Fibroblast of lung (primary cell): Measurements from ENCODE around the gene P3H3. TPM values are rescaled to one million over a fixed set of nuclear protein-coding genes. Genes with fewer than 3 reads are reported as not detected.
A peak's percentile ranks its signal among the peaks of the same experiment; 100 is the strongest.

Experiments used
- DNase-seq, 2 donors: peaks; one replicate each; pipeline versions ENCODE4 v3.0.0 to v3.0.0-alpha.2; 2010; ENCODE audit warnings: low read depth in 2 of 2
- H2AFZ ChIP-seq: 2 replicates; pipeline ENCODE4 v1.5.1; 2012; ENCODE audit warnings: low read length, control low read depth, inconsistent platforms
- H3K27ac ChIP-seq: 2 replicates; pipeline ENCODE4 v1.5.1; 2011; ENCODE audit warnings: low read length, control low read depth; ENCODE audit not compliant: insufficient read depth
- H3K27me3 ChIP-seq: 2 replicates; pipeline ENCODE4 v1.5.1; 2011; ENCODE audit warnings: mild to moderate bottlenecking, low read length; ENCODE audit not compliant: control insufficient read depth, insufficient read depth
- H3K36me3 ChIP-seq: 2 replicates; pipeline ENCODE4 v1.5.1; 2011; ENCODE audit warnings: low read length; ENCODE audit not compliant: control insufficient read depth, insufficient read depth
- H3K4me1 ChIP-seq: 2 replicates; pipeline ENCODE4 v1.5.1; 2011; ENCODE audit warnings: low read length; ENCODE audit not compliant: control insufficient read depth, insufficient read depth; ENCODE audit errors: extremely low read depth
- H3K4me2 ChIP-seq: 2 replicates; pipeline ENCODE4 v1.5.1; 2011; ENCODE audit warnings: low read length, control low read depth; ENCODE audit not compliant: insufficient read depth; ENCODE audit errors: extremely low read depth
- H3K4me3 ChIP-seq, 4 experiments: fragments of 200-600 bp in 1 of 4; sonication (generic) in 1 of 4; replicated peaks in 1 of 4; 2 replicates each; pipeline ENCODE4 v1.5.1; 2011 to 2016; ENCODE audit warnings: low read length in 4 of 4, low read depth in 3 of 4, mild to moderate bottlenecking in 3 of 4, control low read depth in 2 of 4, inconsistent platforms in 1 of 4, mixed read lengths in 1 of 4; ENCODE audit not compliant: insufficient read depth in 1 of 4; ENCODE audit errors: control extremely low read depth in 1 of 4
- H3K79me2 ChIP-seq: 2 replicates; pipeline ENCODE4 v1.5.1; 2012; ENCODE audit warnings: mild to moderate bottlenecking, low read length, inconsistent platforms; ENCODE audit not compliant: control insufficient read depth, insufficient read depth
- H3K9ac ChIP-seq: 2 replicates; pipeline ENCODE4 v1.5.1; 2011; ENCODE audit warnings: mild to moderate bottlenecking, low read length, control low read depth; ENCODE audit not compliant: insufficient read depth
- H3K9me3 ChIP-seq: 2 replicates; pipeline ENCODE4 v1.5.1; 2012; ENCODE audit warnings: low read depth, low read length; ENCODE audit not compliant: control insufficient read depth, insufficient read depth
- H4K20me1 ChIP-seq: 2 replicates; pipeline ENCODE4 v1.5.1; 2011; ENCODE audit warnings: low read length; ENCODE audit not compliant: control insufficient read depth, insufficient read depth; ENCODE audit errors: extremely low read depth
- CTCF ChIP-seq, 2 donors: IDR thresholded peaks in 1 of 2; conservative IDR thresholded peaks in 1 of 2; 1 replicate in 1 of 2; 2 replicates in 1 of 2; pipeline ENCODE4 v1.5.1; 2011 to 2012; ENCODE audit warnings: low read length in 2 of 2, control low read depth in 1 of 2, inconsistent platforms in 1 of 2, low read depth in 1 of 2, mild to moderate bottlenecking in 1 of 2
- EZH2 ChIP-seq: IDR thresholded peaks from 2 replicates; pipeline ENCODE4 v1.5.1; 2012; ENCODE audit warnings: low read length, control low read depth, mild to moderate bottlenecking; ENCODE audit errors: missing control alignments
- polyA plus RNA-seq, 2 donors: library from polyadenylated mRNA; depleted of rRNA in 1 of 2; stranded (reverse) in 1 of 2; unstranded in 1 of 2; fragments of >200 nt; gene quantifications; 2 replicates each; pipeline ENCODE4 v1.2.1, GENCODE V29; 2011 to 2012; ENCODE audit warnings: missing spikeins in 1 of 2
- total RNA-seq: library from RNA; depleted of rRNA; stranded (reverse); fragments of >200 nt; gene quantifications from 2 replicates; pipeline ENCODE4 v1.2.1, GENCODE V29; 2014

Gene P3H3
- total and polyA plus RNA-seq, 2 donors (not counting 1 experiment from before 2014, with no cell fraction given): 44.0 to 96.3 TPM

GRCh38 chr12:6847676-6848075, 19.5 kb downstream of the P3H3 start:
- H3K9me3 ChIP-seq: no peaks in the 10 kb centered on the region
- peaks cover 5% of the 10 kb centered on the region for H3K4me1 ChIP-seq
- no peak overlapping the region for H3K27ac ChIP-seq
- H3K4me3 ChIP-seq: no peak overlapping the region
- H3K4me2 ChIP-seq: no peak overlapping the region
- no peak for DNase-seq
- no peaks in the 10 kb centered on the region for H4K20me1 ChIP-seq
- peaks cover 32% of the 10 kb centered on the region for H3K36me3 ChIP-seq
- H3K79me2 ChIP-seq: peaks cover 23% of the 10 kb centered on the region
- no peak overlapping the region for H2AFZ ChIP-seq
- no peaks in the 10 kb centered on the region for H3K27me3 ChIP-seq
- no peak for TF ChIP-seq CTCF (conservative IDR thresholded peaks at IDR 0.05 in 1 of 2, IDR thresholded peaks at IDR 0.05 in 1 of 2; ENCODE audit: low read depth in 1 of 2, low read length in 2 of 2)
- no peak for TF ChIP-seq EZH2
- no peak overlapping the region for H3K9ac ChIP-seq

DNA sequence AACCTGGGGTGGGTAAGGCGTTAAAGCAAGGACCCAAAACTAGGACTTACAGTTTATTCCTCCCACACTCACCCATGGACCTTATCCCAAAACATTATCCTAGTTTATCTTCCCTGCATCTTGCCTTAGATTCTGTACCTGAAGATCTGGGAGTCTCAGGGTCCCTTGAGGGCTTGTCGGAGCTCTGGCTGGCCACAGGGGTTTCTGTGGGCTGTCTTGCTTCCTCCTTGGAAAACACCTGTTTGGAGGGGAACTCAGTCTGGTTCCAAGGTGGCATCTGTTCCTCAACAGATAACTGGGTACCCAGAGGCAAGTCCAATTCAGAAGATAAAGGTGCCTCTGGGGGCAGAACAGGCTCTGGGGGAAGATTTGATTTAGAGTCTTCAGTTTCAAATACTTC, 21.2 kb downstream of the P3H3 start:
- Histone ChIP-seq H3K79me2 (peaks cover 39% of the 10 kb centered on the region), H3K4me1 (peaks cover 17% of the 10 kb centered on the region), H3K9me3 (no peaks in the 10 kb centered on the region), H3K4me2 (no peak overlapping the region), H3K4me3 (no peak overlapping the region), H4K20me1 (no peaks in the 10 kb centered on the region), H3K27ac (no peak overlapping the region), H3K9ac (no peak overlapping the region), H2AFZ (no peak overlapping the region), H3K27me3 (no peaks in the 10 kb centered on the region), H3K36me3 (peaks cover 26% of the 10 kb centered on the region)
- no peak for DNase-seq
- TF ChIP-seq CTCF (conservative IDR thresholded peaks at IDR 0.05 in 1 of 2, IDR thresholded peaks at IDR 0.05 in 1 of 2; ENCODE audit: low read depth in 1 of 2, low read length in 2 of 2): no peak
- TF ChIP-seq EZH2: no peak

DNA sequence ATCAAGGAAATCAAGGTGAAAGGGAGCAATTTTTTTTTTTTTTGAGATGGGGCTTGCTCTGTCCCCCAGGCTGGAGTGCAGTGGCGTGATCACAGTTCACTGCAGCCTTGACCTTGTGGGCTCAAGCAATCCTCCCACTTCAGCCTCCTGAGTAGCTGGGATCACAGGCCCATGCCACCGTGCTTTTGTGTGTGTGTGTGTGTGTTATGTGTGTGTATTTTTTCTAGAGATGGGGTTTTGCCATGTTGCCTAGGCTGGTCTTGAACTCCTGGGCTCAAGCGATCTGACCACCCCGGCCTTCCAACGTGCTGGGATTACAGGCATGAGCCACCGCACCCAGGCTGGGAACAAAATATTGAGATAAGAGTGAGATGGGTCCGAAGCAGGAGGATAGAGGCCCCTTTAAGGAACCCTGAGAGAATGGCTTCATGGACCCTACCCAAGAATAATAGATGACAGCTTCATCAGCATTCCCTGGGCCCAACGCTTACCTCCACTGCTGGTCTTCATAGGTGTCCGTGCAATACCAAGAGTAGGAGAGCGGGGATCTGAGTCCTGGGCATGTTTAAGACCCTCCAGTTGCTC, 21.9 kb downstream of the P3H3 start:
- peaks cover 17% of the 10 kb centered on the region for H3K4me1 ChIP-seq
- no peak overlapping the region for H3K9ac ChIP-seq
- peaks cover 44% of the 10 kb centered on the region for H3K79me2 ChIP-seq
- no peaks in the 10 kb centered on the region for H4K20me1 ChIP-seq
- no peaks in the 10 kb centered on the region for H3K9me3 ChIP-seq
- H3K27me3 ChIP-seq: no peaks in the 10 kb centered on the region
- no peak overlapping the region for H3K27ac ChIP-seq
- no peak for DNase-seq
- H2AFZ ChIP-seq: no peak overlapping the region
- H3K36me3 ChIP-seq: peaks cover 25% of the 10 kb centered on the region
- TF ChIP-seq EZH2 (no peak), CTCF (conservative IDR thresholded peaks at IDR 0.05 in 1 of 2, IDR thresholded peaks at IDR 0.05 in 1 of 2; ENCODE audit: low read depth in 1 of 2, low read length in 2 of 2) (no peak)
- peak overlapping the region; percentile 89 for H3K4me2 ChIP-seq
- peak overlapping the region; percentile 53 to 93 (median 76) for H3K4me3 ChIP-seq
